HuH-7.5 (cell line): ENCODE results near the gene TNFSF8.

ENCODE experiments used
- DNase-seq: peaks from one replicate; pipeline ENCODE4 v3.0.0; 2011; ENCODE audit warnings: low spot score

TNFSF8 gene

DNA sequence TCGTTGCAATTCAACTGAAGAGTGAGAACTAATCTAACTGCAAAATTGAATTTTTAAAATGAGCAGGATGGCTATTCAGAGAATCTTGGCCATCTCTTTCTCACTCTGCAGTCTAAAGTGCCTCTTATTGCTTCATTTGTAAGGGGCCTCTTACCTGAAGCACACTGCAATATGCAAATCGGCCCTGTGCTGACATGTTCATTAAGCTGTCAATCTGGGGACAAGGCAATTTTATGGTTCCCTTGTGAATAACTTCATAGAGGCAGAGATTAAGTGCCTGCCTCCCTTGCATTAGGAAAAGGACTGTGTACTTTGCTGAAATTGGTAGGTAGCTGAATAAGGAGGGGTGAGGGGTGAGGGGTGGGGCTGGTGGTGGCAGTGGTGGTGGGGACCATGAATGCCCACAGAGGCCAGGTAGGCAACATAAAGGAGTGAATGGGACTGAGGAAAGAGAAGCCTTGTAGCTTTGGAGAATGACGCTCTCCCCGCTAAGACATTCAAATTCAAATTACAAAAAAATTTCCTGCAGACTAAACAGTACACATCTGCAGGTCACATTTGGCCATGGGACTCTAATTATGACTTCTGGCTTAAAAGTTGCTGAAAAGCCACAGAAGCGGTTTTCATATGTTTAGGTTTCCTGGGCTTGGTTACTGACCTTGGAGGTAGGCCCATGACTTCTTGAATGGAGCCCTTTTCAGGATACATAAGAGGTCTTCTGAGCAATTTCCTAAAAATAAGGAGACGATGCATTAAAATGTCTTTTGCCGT, 25.0 kb downstream of the TNFSF8 start:
- no peak for DNase-seq

DNA sequence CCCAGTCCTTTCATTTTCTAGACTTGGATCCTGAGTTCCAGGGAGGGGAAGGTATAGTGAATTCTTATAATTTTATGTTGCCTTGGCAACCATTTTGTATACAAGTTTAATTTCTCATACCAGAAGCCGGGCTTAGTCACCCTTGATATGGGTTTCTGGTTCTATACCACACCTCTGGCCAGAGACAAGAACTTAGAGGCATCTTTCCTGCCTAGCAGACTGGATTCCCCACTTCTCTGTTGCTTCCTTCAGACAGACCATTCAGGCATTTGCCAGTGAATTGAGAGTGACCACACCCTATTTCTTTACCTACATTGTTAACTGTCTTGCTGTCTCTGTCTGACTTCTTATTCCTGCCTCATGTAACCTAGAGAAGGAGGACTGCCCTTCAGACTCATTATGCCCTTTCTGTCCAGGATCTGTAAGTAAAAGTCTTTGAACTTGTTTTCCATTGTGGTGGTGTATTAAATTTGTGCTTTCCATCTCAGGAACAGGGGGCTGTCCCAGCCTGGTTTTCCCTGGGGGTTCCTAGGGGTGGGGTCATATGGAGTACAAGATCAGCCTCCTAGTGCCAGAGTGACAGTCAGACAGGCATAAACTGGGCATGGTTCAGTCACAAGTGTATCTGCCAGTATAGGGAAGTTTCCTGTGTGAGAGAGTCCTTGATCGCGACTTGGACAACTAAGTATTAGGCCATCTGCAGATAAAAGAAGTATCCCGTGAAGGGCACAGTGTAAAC, 27.4 kb downstream of the TNFSF8 start:
- DNase-seq, result no peak

DNA sequence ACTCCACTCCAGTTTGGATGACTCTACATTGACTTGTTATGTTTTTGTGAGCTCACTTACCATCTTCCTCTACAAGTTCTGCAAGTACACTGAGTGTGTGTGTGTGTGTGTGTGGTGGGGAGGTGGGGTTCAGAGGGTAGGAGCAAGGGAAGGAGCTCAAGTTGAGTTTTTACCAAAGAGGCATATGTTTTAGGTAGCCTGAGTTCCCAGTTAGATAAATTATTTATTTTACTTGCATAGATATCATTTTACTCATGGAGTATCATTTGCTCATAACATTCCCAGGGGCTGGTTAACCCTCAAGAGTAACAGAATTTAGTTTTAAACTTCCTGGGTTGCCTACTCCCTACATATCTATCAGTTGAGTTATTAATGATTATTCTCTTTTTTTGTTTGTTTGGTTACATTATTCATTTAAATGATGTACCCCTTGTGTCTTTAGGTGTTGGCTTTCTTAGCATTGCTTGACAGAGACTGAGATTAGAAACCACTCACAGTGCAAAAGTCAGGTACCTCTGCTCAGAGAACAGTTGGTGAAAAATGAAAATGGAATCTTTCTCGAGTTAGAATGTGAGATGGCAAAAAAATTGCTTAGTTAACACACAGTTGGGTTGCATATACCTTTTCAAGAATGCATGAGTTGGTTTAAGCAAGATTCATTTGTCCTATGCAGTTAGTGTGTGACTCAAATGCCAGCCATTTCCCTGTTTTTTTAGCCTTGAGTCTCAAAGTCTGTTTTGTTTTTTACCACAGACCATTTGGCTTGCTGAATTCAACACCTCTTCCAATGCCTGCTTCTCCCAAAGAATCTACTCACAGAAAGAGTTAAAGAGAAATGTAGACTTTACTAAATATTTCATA, 29.2 kb downstream of the TNFSF8 start:
- no peak for DNase-seq

DNA sequence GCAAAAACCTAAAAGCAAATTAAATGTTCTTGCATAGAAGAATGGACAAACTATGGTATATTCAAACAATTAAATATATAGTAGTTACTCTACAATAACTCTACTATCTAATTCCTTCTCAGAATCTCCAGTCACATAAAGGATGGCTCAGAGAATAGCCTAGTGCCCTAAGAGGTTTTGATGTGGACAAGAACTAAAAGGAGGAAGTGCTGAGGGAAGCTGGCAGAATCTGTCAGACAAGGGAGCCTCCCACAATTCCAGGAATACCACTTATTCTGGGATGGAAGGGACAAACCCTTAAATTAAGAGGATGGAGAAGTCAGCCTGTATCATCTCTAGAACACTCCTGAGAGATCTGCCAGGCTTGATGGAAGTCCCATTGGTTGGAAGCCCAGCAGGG, 30.4 kb downstream of the TNFSF8 start:
- no peak for DNase-seq

DNA sequence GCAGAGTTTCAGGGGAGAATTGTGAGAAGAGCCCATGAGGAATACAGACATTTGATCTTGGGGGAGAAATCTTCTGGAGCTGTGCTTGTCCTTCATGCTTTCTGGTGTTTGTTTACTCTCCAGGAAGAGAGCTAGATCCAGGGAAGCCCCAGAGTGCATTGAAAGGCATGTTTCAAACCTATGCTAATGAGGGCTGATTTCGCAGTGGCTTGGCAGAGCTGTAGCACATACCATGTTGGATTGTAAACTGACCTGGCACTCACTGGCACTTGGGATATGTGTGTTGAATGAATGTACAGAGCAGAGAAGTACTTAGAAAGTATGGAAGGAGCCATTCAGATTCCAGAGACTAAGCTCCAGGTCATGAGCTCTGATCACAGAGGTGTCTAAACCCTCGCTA, 30.9 kb downstream of the TNFSF8 start:
- no peak for DNase-seq

- DNase-seq, result no peak
These were observed 31.6 kb downstream of the TNFSF8 start for GRCh38 chr9:114898741-114899140.

DNA sequence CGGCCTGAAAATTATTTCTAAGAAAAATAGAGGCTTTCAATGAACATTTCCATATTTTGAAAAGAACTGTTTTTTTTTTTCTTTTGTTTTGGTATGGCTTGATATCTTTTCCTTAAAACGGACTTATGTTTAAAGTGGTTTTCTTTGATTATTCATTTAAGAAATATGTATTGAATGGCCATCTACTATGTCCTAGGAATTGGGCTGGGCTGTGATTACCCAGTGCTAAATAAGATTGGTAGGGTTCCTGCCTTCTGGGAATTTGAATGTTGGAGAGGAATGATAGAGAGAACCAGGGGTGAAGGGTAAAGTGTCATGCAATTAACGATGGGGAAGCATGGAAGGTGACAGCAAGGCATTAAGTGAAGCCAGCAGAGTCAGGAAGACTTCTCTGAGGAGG, 33.2 kb downstream of the TNFSF8 start:
- no peak for DNase-seq

- DNase-seq, result no peak
These were observed 34.0 kb downstream of the TNFSF8 start for GRCh38 chr9:114896344-114896743.

DNA sequence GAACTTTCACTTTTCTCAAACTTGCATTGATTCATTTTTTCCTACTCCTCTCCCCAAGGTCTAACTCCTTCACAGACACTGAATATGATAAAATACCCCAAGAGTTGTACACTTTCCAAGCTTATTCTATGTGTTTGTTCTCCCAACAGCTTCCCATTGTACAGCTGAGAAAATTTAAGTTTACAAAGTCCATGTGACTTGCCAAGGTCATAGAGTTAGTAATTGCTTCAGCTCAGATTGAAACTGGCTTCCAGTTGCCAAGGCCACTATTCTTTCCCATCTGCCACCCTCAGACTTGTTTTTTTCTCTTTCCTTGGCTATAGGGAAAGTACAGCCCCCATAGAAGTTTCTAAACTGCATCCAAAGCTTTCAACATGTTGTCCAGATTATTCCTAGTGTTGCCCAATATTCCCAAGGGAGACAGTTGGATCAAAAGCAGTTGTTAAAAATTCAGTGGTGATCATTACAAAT, 34.8 kb downstream of the TNFSF8 start:
- no peak for DNase-seq

DNA sequence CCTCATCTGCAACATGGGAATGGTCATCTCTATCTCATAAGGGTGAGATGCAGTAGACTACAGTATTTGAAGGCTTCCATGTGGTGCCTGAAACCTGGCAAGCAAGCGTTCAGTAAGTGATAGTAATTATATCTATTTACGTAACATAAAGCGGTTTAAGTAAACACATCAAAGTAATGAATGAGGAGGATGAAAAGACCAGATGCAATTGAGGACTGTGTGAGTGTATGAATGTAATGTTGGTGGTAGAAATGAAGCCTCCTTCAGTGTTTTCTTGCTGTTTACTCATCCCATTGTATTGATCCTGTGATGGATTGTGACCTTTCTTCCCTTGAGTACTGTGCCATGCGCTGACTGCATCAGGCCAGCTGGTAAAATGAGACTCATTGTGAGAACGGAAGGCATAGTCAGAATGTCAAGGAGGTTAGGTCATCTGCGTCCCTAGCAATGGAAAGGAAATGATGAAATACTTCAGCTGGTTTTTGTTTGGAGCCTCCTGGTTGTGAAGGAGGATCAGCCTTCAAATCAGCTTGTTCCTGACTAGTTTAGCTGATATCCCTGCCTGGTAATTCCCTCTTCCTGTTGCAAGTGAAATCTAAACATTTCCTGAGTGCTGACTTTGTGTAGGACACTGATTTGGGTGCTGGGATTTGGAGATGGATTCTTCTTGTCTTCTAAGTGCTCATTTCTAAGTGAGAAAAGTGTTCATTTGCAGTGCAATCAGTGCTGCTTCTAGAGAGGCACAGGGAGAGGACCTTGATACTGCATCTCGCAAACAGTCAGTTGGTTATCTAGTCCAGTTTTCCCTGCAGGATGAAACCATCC, 35.6 kb downstream of the TNFSF8 start:
- DNase-seq, result no peak

GRCh38 chr9:114894206-114894605, 36.2 kb downstream of the TNFSF8 start:
- no peak for DNase-seq

DNA sequence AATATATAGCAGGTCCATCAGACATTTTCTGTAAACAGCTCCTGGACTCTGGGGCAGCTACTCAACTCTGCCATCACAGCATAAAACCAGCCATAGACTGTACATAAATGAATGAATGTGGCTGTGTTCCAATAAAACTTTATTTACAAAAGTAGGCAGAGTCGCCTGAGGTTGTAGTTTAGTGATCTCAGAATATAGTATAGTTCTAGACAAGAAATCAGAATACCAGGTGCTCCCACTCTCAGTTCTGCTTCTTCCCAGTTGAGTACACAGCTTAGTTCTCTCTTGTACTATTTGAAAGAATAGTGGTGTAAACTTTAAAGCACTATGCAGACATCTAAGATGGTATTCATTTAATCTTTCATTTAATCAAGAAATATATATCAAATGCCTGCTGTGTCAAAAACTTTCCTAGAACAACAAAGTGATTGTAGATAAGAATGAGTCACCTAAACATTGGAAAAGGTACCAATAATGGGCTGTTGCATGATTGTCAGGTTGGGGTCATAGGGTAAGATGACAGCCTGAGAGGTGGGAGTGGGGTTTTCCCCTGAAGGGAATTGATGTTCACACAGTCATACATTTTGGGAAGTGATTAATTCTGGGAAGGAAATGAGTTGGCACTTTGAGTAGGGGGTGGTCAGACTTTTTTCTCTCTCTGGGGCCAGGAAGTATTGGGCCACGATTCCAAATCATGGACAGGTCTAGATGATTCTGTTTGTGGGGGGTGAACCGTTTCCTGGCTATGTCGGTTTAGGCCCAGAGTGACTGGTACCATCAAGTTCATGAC, 37.0 kb downstream of the TNFSF8 start:
- no peak for DNase-seq

DNA sequence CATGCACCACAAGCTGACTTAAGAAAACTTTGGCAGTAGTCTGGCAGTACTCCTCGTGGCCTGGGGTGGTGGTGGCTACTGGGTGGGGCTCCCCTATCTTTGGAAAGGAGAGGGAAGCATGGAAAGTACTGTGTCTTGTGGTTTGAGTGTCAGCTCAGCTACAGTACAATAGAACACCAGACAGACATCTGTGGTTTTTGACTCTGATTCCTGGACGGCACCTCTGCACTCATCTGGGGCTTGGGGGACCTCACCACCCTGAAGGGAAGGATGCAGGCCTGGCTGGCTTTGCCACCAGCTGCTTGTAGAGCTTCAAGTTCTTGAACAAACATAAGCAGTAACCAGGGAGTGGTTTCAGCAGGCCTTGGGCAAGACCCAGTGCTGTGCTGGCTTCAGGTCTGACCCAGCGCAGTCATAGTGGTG, 40.6 kb downstream of the TNFSF8 start:
- no peak for DNase-seq

GRCh38 chr9:114888607-114889006, 41.8 kb downstream of the TNFSF8 start:
- no peak for DNase-seq

GRCh38 chr9:114887963-114888362, 42.4 kb downstream of the TNFSF8 start:
- no peak for DNase-seq

GRCh38 chr9:114884787-114885452, 45.5 kb downstream of the TNFSF8 start:
- DNase-seq, result no peak

DNA sequence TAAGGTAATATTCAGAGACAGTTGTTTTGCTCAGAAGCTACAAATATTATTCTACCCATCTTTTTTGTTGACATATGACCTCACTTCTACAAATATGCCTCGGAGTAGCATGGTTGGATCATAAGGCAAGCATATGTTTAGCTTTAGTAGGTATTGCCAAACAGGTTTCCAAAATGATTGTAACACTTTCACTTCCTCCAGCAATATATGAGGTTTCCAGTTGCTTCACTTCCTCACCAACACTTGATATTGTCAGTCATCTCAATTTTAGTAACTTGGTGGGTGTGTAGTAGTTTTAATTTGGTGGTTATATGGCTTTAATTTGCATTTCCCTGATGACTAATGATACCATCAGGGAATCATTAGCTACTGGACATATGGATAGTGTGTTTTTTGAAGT, 46.7 kb downstream of the TNFSF8 start:
- DNase-seq, result no peak

- DNase-seq, result no peak
These were observed 50.1 kb downstream of the TNFSF8 start for GRCh38 chr9:114880291-114880745.

DNA sequence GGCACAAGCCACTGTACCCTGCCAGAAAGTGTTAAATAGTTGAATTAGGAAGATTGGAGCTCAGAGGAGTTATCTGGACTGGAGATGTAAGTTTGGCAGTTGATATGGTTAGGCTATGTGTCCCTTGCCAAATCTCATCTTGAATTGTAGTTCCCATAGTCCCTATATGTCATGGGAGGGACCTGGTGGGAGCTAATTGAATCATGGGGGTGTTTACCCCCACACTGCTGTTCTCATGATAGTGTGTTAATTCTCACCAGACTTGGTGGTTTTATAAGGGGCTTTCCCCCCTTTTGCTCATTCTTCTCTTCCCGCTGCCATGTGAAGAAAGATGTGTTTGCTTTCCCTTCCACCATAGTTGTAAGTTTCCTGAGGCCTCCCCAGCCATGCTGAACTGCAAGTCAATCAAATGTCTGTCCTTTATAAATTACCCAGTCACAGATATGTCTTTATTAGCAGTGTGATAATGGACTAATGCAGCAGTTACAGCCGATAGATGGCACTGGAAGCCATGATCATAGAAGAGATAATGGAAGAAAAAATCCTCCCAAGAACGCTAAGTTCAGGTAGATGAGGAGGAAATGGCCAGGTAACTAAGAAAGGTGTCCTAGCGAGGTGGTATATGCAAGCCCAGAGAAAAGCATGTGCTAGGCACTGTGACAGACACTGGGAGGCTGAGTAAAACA, 51.4 kb downstream of the TNFSF8 start:
- no peak for DNase-seq

GRCh38 chr9:114869845-114870244, 60.5 kb downstream of the TNFSF8 start:
- no peak for DNase-seq
